Astrocyte of the cerebellum (primary cell): ENCODE data around the gene TMEM107.

Experiments used
- DNase-seq: peaks from one replicate; pipeline ENCODE4 v3.0.0-alpha.2; 2011; ENCODE audit warnings: low read depth
- H3K4me3 ChIP-seq: 2 replicates; pipeline ENCODE4 v1.5.1; 2011; ENCODE audit warnings: mild to moderate bottlenecking, low read depth, low read length, moderate library complexity
- in situ Hi-C: cut with HindIII; loops from 2 replicates; pipeline ENCODE4 v1.10.0; 2017; ENCODE audit warnings: low sequenced_read_pairs
- TF ChIP-seq, protein P1 (sequence below): IDR thresholded peaks from 2 replicates; pipeline ENCODE4 v1.5.1; 2012; ENCODE audit warnings: low read length, low read depth, moderate library complexity, mild to moderate bottlenecking; ENCODE audit errors: missing control alignments

The TMEM107 gene

DNA sequence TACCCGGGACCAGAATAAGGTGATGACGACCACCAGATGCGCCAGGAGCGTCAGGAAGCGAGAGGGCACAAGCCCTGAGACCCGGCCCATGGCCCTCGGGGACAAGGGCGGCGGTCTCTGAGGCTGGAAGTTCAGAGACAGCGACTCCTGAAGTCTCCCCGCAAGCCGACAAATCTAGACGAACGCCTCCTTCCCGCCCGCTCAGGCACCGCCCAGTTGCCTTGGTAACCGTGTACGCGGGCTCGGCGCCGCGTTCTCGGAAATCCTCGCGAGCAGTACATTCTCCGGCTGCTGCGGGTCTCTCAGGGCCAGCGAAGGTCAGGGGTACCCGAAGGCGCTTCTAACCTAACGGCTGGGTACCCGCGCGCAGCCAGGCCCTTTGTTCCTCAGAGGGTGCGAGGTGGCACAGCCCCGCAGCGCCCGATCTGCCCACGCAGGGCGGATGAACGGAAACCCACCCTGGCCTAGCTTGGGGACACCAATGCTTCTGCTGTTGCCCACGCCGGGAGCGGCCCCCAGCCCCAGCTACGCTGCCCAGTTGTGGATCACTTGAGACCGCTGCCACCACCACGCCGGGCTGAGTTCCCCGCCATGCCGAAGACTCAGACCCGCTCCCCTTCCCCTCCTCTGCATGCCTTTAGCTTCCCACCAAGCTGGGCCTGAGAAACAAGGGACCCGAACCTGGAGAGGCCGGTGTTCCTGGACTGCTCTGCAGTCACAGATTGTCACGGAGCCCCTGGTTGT, at the start of gene TMEM107:
TMEM107 (minus strand) TSS at position 184 of the 744 bp plus-strand sequence; CDS start at position 90, 94 bp downstream.
- TF ChIP-seq, protein P1, sequence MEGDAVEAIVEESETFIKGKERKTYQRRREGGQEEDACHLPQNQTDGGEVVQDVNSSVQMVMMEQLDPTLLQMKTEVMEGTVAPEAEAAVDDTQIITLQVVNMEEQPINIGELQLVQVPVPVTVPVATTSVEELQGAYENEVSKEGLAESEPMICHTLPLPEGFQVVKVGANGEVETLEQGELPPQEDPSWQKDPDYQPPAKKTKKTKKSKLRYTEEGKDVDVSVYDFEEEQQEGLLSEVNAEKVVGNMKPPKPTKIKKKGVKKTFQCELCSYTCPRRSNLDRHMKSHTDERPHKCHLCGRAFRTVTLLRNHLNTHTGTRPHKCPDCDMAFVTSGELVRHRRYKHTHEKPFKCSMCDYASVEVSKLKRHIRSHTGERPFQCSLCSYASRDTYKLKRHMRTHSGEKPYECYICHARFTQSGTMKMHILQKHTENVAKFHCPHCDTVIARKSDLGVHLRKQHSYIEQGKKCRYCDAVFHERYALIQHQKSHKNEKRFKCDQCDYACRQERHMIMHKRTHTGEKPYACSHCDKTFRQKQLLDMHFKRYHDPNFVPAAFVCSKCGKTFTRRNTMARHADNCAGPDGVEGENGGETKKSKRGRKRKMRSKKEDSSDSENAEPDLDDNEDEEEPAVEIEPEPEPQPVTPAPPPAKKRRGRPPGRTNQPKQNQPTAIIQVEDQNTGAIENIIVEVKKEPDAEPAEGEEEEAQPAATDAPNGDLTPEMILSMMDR = no peak
- in situ Hi-C loops = loop anchor here (25.0 kb wide), 1 partner anchor 136 kb away; the partner anchor contains the start of gene ARHGEF15
- no peak for DNase-seq
- peak within 1 kb of the TSS; percentile 53 for H3K4me3 ChIP-seq

DNA sequence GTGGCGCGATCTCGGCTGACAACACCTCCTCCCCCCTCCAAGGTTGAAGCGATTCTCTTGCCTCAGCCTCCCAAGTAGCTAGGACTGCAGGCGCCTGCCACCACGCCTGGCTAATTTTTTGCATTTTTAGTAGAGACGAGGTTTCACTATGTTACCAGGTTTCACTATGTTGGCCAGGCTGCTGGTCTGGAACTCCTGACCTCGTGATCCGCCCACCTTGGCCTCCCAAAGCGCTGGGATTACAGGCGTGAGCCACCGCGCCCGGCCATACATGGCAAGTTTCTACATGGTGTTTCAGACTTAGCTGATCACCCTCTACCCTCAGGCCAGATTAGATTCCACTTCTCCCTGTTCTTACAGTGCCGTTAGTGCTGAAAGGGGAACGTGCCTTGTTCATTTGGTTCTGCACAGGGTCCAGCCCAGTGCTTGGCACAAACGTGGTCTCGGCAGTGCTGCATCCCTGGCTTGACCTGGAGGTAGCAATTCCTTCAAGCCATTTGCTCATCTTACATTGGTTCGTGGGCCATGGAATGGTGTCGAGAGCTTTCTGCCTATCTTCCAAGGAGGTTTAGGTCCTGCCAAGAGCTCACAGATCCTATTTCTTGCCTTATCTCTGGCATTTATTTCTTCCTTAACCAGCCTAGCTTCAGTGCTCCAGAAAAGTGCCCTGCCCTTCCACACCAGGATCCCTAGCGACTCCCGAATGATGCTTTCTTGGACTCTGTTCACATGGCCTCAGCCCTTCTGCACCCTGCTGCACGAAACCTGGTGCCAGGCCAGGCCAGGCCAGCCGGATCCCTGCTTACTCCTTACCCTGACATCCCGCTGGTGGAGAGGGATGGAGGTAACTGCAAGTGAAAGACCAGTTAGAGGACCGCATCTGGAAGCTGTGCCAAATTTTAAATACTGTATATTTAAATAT, 49.0 kb upstream of the TMEM107 start:
- DNase-seq = no peak
- H3K4me3 ChIP-seq = no peak overlapping the region
- in situ Hi-C loops = no loop called here
- TF ChIP-seq, protein P1 = no peak

DNA sequence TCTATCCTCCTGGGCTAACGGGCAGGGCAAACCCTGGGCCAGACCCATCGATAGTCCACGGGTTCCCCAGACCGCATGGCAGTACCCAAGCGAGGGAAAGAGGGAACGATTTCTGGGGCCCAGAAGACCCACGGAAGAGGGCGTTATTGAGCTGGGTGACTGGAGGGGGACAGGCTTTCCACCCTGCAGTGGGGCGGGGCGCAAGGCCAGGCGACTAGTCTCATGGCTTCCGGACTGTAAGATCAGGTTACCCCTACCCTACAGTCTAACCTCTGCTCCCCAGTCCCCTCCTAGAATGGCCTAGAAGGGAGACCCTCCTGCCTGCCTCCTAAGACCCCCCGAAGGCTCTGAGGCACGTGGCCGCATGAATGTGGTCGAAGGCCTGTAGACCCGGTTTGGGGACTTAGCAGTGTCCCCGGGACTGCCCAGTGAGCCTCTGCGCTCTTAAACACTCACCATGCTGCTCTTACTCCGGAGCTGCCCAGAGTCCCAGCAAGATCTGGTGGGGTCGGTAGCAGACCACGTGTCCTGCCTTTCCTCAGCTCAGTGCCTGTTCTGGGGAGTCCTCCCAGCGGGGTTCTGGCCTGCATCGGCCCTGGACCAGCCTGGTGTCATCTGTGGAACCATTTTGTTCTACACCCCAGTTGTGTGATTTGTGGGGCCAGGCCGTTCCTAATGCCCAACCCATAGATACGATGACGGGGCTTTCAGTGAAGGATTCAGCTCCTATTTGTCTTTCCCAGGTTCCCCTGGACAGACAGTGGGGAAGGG, 47.4 kb upstream of the TMEM107 start:
- peak overlapping the region; percentile 76 for H3K4me3 ChIP-seq
- in situ Hi-C loops = no loop called here
- TF ChIP-seq, protein P1 = peak; percentile 23
- DNase-seq = no peak

DNA sequence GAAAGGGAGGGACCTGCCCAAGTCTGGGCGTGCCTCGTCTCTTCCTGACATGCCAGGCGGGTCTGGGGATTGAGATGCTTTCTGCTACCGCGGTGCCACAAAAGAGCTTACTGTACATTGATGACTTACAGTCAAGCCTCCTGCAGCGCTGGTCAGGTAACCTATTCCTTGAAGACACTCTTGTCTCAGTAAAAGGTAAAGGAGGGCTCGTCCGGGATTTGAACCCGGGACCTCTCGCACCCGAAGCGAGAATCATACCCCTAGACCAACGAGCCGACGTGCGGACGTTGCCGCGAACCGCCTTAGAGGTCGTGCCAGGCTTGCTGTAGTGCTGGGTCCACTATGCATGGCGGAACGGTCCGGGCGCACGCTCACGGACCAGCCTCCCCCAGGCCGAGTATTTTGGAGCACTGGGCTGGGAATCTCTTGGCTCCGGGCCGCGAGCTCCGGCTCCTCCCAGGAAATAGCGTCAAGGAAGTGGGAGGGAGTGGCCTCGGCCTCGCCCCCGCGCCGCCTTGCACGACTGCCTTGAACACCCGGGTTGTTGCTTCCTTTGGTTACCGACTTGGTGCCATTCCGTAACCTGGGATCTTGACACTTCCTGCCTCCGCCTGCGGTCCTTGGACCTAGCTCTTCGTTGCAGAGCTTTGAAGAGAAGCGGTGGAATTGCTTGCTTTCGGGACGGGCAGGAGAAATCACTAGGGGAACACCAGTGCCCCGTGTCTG, 46.6 kb upstream of the TMEM107 start:
- TF ChIP-seq, protein P1 = no peak
- DNase-seq = peak; percentile 85
- in situ Hi-C loops = no loop called here
- peak overlapping the region; percentile 76 for H3K4me3 ChIP-seq

DNA sequence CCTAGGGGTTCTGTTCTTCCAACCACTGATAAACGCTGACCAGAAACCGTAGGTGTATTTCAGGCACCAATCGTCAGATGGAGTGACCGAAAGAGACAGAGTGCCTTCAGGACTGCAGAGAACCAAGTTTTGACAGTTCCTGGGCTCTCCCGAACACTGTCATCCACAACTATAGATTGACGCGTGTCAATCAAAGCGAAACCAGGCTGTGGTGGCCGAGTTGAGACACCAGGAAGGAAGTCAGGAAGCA, 46.1 kb upstream of the TMEM107 start:
- TF ChIP-seq, protein P1 = no peak

More for the DNA sequence above, 46.1 kb upstream of the TMEM107 start:
- DNase-seq = no peak
- in situ Hi-C loops = no loop called here
- H3K4me3 ChIP-seq = peak overlapping the region; percentile 76
